Measurements from ENCODE around the gene SDK1.

Gene SDK1

GRCh38 chr7:4179688-4180380, 878.8 kb downstream of the SDK1 start:
- no peak for DNase-seq (ENCODE audit: low spot score)

- no peak for DNase-seq (ENCODE audit: low spot score)
These were observed 880.4 kb downstream of the SDK1 start for GRCh38 chr7:4181446-4181845.

GRCh38 chr7:4182605-4183300, 881.7 kb downstream of the SDK1 start:
- DNase-seq (ENCODE audit: low spot score): no peak

GRCh38 chr7:4184653-4185052, 883.6 kb downstream of the SDK1 start:
- DNase-seq (ENCODE audit: low spot score): no peak

- no peak for DNase-seq (ENCODE audit: low spot score)
These were observed 884.1 kb downstream of the SDK1 start for GRCh38 chr7:4185136-4185535.

GRCh38 chr7:4185721-4186512, 884.9 kb downstream of the SDK1 start:
- no peak for DNase-seq (ENCODE audit: low spot score)

- DNase-seq (ENCODE audit: low spot score): no peak
These were observed 885.4 kb downstream of the SDK1 start for GRCh38 chr7:4186513-4186780.

GRCh38 chr7:4188651-4189050, 887.6 kb downstream of the SDK1 start:
- no peak for DNase-seq (ENCODE audit: low spot score)

GRCh38 chr7:4189131-4189570, 888.1 kb downstream of the SDK1 start:
- DNase-seq (ENCODE audit: low spot score): no peak

GRCh38 chr7:4190010-4190981, 889.2 kb downstream of the SDK1 start:
- no peak for DNase-seq (ENCODE audit: low spot score)

- DNase-seq (ENCODE audit: low spot score): no peak
These were observed 890.0 kb downstream of the SDK1 start for GRCh38 chr7:4191046-4191445.

- DNase-seq (ENCODE audit: low spot score): no peak
These were observed 890.5 kb downstream of the SDK1 start for GRCh38 chr7:4191525-4191924.

- no peak for DNase-seq (ENCODE audit: low spot score)
These were observed 894.6 kb downstream of the SDK1 start for GRCh38 chr7:4195660-4196059.

- DNase-seq (ENCODE audit: low spot score): no peak
These were observed 895.2 kb downstream of the SDK1 start for GRCh38 chr7:4196121-4196819.

GRCh38 chr7:4198301-4198700, 897.2 kb downstream of the SDK1 start:
- DNase-seq (ENCODE audit: low spot score): no peak

- no peak for DNase-seq (ENCODE audit: low spot score)
These were observed 899.6 kb downstream of the SDK1 start for GRCh38 chr7:4200546-4201094.

- DNase-seq (ENCODE audit: low spot score): no peak
These were observed 900.5 kb downstream of the SDK1 start for GRCh38 chr7:4201566-4201965.

- no peak for DNase-seq (ENCODE audit: low spot score)
These were observed 901.2 kb downstream of the SDK1 start for GRCh38 chr7:4202154-4202736.

GRCh38 chr7:4202954-4203353, 901.9 kb downstream of the SDK1 start:
- DNase-seq (ENCODE audit: low spot score): no peak

- DNase-seq (ENCODE audit: low spot score): no peak
These were observed 902.8 kb downstream of the SDK1 start for GRCh38 chr7:4203626-4204512.

Measured in germinal center (tissue), 1 donor.